ENCODE results near the gene GPX4.
A peak's percentile ranks its signal among the peaks of the same experiment; 100 is the strongest.

The GPX4 gene

GRCh38 chr19:1063909-1064660 is 39.7 kb upstream of the GPX4 start:
- Histone ChIP-seq H3K9me3 (ENCODE audit: low read length) (no peaks in the 10 kb centered on the region), H3K4me1 (ENCODE audit: insufficient read depth, low read length) (no peaks in the 10 kb centered on the region), H3K27me3 (ENCODE audit: control insufficient read depth in 1 of 2, insufficient read depth in 2 of 2, low read length in 2 of 2) (peaks cover 31 to 58% of the 10 kb centered on the region in 2 donors), H3K9ac (ENCODE audit: low read length) (no peak overlapping the region), H3K4me3 (ENCODE audit: low read depth in 1 of 2, low read length in 2 of 2) (no peak overlapping the region), H3K36me3 (ENCODE audit: insufficient read depth, low read length) (no peaks in the 10 kb centered on the region), H3K27ac (ENCODE audit: low read depth, low read length) (no peak overlapping the region)

- Histone ChIP-seq H3K9ac (ENCODE audit: low read length) (no peak overlapping the region), H3K4me3 (ENCODE audit: low read depth in 1 of 2, low read length in 2 of 2) (no peak overlapping the region), H3K9me3 (ENCODE audit: low read length) (no peaks in the 10 kb centered on the region), H3K36me3 (ENCODE audit: insufficient read depth, low read length) (no peaks in the 10 kb centered on the region), H3K27ac (ENCODE audit: low read depth, low read length) (no peak overlapping the region), H3K4me1 (ENCODE audit: insufficient read depth, low read length) (no peaks in the 10 kb centered on the region), H3K27me3 (ENCODE audit: control insufficient read depth in 1 of 2, insufficient read depth in 2 of 2, low read length in 2 of 2) (peaks cover 33 to 66% of the 10 kb centered on the region in 2 donors)
These were observed 38.9 kb upstream of the GPX4 start for GRCh38 chr19:1064661-1065605.

GRCh38 chr19:1065606-1066109 is 38.1 kb upstream of the GPX4 start:
- H3K4me1 ChIP-seq (ENCODE audit: insufficient read depth, low read length): no peaks in the 10 kb centered on the region
- H3K27me3 ChIP-seq (ENCODE audit: control insufficient read depth in 1 of 2, insufficient read depth in 2 of 2, low read length in 2 of 2): peaks cover 36 to 74% of the 10 kb centered on the region in 2 donors
- no peaks in the 10 kb centered on the region for H3K9me3 ChIP-seq (ENCODE audit: low read length)
- H3K9ac ChIP-seq (ENCODE audit: low read length): no peak overlapping the region
- no peaks in the 10 kb centered on the region for H3K36me3 ChIP-seq (ENCODE audit: insufficient read depth, low read length)
- no peak overlapping the region for H3K4me3 ChIP-seq (ENCODE audit: low read depth in 1 of 2, low read length in 2 of 2)
- no peak overlapping the region for H3K27ac ChIP-seq (ENCODE audit: low read depth, low read length)

GRCh38 chr19:1066251-1066747 is 37.5 kb upstream of the GPX4 start:
- Histone ChIP-seq H3K27me3 (ENCODE audit: control insufficient read depth in 1 of 2, insufficient read depth in 2 of 2, low read length in 2 of 2) (peaks cover 39 to 79% of the 10 kb centered on the region in 2 donors), H3K27ac (ENCODE audit: low read depth, low read length) (no peak overlapping the region)

GRCh38 chr19:1066748-1067340 is 37.0 kb upstream of the GPX4 start, which contains the start of gene ARHGAP45:
TSS of gene ARHGAP45 (plus strand) at chr19:1067167. CDS start at chr19:1067406, 239 bp downstream.
- Histone ChIP-seq H3K36me3 (ENCODE audit: insufficient read depth, low read length) (no peaks in the 10 kb centered on the region), H3K9ac (ENCODE audit: low read length) (no peak within 1 kb of the TSS), H3K27ac (ENCODE audit: low read depth, low read length) (no peak within 1 kb of the TSS), H3K9me3 (ENCODE audit: low read length) (no peaks in the 10 kb centered on the region), H3K4me3 (ENCODE audit: low read depth in 1 of 2, low read length in 2 of 2) (peak within 1 kb of the TSS in 1 of 2 donors; percentile 7), H3K4me1 (ENCODE audit: insufficient read depth, low read length) (peaks cover 4% of the 10 kb centered on the region), H3K27me3 (ENCODE audit: control insufficient read depth in 1 of 2, insufficient read depth in 2 of 2, low read length in 2 of 2) (peaks cover 39 to 84% of the 10 kb centered on the region in 2 donors)

More at GRCh38 chr19:1066251-1066747, 37.5 kb upstream of the GPX4 start:
- Histone ChIP-seq H3K36me3 (ENCODE audit: insufficient read depth, low read length) (no peaks in the 10 kb centered on the region), H3K4me3 (ENCODE audit: low read depth in 1 of 2, low read length in 2 of 2) (no peak overlapping the region), H3K9ac (ENCODE audit: low read length) (no peak overlapping the region), H3K4me1 (ENCODE audit: insufficient read depth, low read length) (no peaks in the 10 kb centered on the region), H3K9me3 (ENCODE audit: low read length) (no peaks in the 10 kb centered on the region)

- H3K4me3 ChIP-seq (ENCODE audit: low read depth in 1 of 2, low read length in 2 of 2): peak overlapping the region in 1 of 2 donors; percentile 7
- no peaks in the 10 kb centered on the region for H3K36me3 ChIP-seq (ENCODE audit: insufficient read depth, low read length)
- H3K27ac ChIP-seq (ENCODE audit: low read depth, low read length): no peak overlapping the region
- no peaks in the 10 kb centered on the region for H3K9me3 ChIP-seq (ENCODE audit: low read length)
- H3K27me3 ChIP-seq (ENCODE audit: control insufficient read depth in 1 of 2, insufficient read depth in 2 of 2, low read length in 2 of 2): peaks cover 39 to 90% of the 10 kb centered on the region in 2 donors
- no peak overlapping the region for H3K9ac ChIP-seq (ENCODE audit: low read length)
- H3K4me1 ChIP-seq (ENCODE audit: insufficient read depth, low read length): peaks cover 4% of the 10 kb centered on the region
These were observed 36.3 kb upstream of the GPX4 start for GRCh38 chr19:1067341-1067957.

- no peaks in the 10 kb centered on the region for H3K36me3 ChIP-seq (ENCODE audit: insufficient read depth, low read length)
- no peaks in the 10 kb centered on the region for H3K9me3 ChIP-seq (ENCODE audit: low read length)
- H3K9ac ChIP-seq (ENCODE audit: low read length): no peak overlapping the region
- peaks cover 39 to 93% of the 10 kb centered on the region in 2 donors for H3K27me3 ChIP-seq (ENCODE audit: control insufficient read depth in 1 of 2, insufficient read depth in 2 of 2, low read length in 2 of 2)
- peaks cover 4% of the 10 kb centered on the region for H3K4me1 ChIP-seq (ENCODE audit: insufficient read depth, low read length)
- H3K4me3 ChIP-seq (ENCODE audit: low read depth in 1 of 2, low read length in 2 of 2): no peak overlapping the region
- H3K27ac ChIP-seq (ENCODE audit: low read depth, low read length): peak overlapping the region; percentile 34
These were observed 35.5 kb upstream of the GPX4 start for GRCh38 chr19:1068009-1069001.

GRCh38 chr19:1069009-1069779 is 34.6 kb upstream of the GPX4 start:
- Histone ChIP-seq H3K9me3 (ENCODE audit: low read length) (no peaks in the 10 kb centered on the region), H3K9ac (ENCODE audit: low read length) (no peak overlapping the region), H3K27me3 (ENCODE audit: control insufficient read depth in 1 of 2, insufficient read depth in 2 of 2, low read length in 2 of 2) (peaks cover 39 to 85% of the 10 kb centered on the region in 2 donors), H3K4me3 (ENCODE audit: low read depth in 1 of 2, low read length in 2 of 2) (no peak overlapping the region), H3K4me1 (ENCODE audit: insufficient read depth, low read length) (peaks cover 4% of the 10 kb centered on the region), H3K27ac (ENCODE audit: low read depth, low read length) (no peak overlapping the region), H3K36me3 (ENCODE audit: insufficient read depth, low read length) (no peaks in the 10 kb centered on the region)

GRCh38 chr19:1070576-1070930 is 33.2 kb upstream of the GPX4 start:
- H3K4me1 ChIP-seq (ENCODE audit: insufficient read depth, low read length): peaks cover 4% of the 10 kb centered on the region
- H3K9ac ChIP-seq (ENCODE audit: low read length): no peak overlapping the region
- peaks cover 34 to 71% of the 10 kb centered on the region in 2 donors for H3K27me3 ChIP-seq (ENCODE audit: control insufficient read depth in 1 of 2, insufficient read depth in 2 of 2, low read length in 2 of 2)
- no peaks in the 10 kb centered on the region for H3K36me3 ChIP-seq (ENCODE audit: insufficient read depth, low read length)
- no peak overlapping the region for H3K4me3 ChIP-seq (ENCODE audit: low read depth in 1 of 2, low read length in 2 of 2)
- no peak overlapping the region for H3K27ac ChIP-seq (ENCODE audit: low read depth, low read length)
- H3K9me3 ChIP-seq (ENCODE audit: low read length): no peaks in the 10 kb centered on the region

Measured in muscle layer of colon (tissue), 2 donors.